Tongue (tissue), 2 donors: ENCODE results near the gene DENND1B. TPM values are rescaled to one million over a fixed set of nuclear protein-coding genes. Genes with fewer than 3 reads are reported as not detected.
A peak's percentile ranks its signal among the peaks of the same experiment; 100 is the strongest.
"Not testable (repeated sequence)": the region's sequence is repeated elsewhere in the genome, so short reads cannot be mapped to it uniquely, and the experiment has no call there.

Source experiments
- DNase-seq: peaks from one replicate; pipeline ENCODE4 v3.0.0-alpha.2; 2015
- total RNA-seq: library from RNA; depleted of rRNA; stranded (reverse); fragments of >200 nt; gene quantifications from one replicate; pipeline ENCODE4 v1.2.3, GENCODE V29; 2014

DENND1B gene
- total RNA-seq, 1 donor from 2014 or later: 26.4 TPM

DNA sequence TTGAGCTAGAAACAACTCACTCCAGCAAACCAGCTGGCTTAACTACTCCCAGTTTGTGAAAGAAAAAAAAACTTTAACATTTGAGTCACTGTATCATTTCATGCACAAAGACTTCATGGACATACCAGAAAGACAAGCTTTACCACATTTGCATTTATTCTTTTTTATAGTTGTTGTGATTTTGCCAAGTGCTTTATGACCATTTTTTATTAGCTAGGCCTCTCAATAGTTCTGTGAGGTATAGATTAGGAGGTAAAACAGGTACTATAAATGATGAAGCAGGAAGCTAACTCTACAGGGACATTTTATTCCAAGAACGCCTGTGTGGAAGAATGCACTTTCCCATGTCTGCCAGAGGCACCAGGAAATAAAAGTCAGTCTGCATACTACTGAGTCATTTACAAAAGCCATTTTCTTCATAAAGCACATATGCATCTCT is 8.2 kb upstream of the DENND1B start:
- no peak for DNase-seq

DNA sequence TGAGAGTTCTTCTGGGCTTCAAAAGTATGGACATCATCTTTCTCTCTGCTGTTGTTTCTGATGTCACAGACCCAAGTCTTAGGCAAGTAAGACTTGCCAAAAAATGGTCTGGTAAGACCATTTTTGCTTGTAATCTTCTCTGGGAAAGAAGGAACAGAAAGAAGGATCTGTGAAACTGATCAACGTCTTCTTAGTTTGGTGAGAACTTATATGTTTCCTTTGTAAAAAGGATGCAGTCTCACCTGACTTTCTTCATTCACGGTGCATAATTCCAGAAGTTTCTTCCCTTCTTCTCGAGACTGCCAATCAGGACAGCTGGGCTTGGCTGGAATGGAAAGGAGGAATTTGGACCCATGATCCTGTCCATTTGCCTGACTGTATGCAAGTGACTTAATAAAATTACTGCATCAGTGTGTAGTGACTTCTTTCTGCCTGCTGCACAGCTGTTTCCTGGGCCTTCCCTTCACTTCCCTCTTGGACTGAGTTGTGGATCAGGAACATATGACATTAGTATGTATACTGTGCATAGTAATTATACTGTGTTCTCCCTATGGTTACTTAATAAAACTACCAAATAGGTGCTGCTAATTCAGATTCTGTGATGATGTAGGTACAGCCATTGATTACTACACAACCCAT is 7.6 kb upstream of the DENND1B start:
- no peak for DNase-seq

DNA sequence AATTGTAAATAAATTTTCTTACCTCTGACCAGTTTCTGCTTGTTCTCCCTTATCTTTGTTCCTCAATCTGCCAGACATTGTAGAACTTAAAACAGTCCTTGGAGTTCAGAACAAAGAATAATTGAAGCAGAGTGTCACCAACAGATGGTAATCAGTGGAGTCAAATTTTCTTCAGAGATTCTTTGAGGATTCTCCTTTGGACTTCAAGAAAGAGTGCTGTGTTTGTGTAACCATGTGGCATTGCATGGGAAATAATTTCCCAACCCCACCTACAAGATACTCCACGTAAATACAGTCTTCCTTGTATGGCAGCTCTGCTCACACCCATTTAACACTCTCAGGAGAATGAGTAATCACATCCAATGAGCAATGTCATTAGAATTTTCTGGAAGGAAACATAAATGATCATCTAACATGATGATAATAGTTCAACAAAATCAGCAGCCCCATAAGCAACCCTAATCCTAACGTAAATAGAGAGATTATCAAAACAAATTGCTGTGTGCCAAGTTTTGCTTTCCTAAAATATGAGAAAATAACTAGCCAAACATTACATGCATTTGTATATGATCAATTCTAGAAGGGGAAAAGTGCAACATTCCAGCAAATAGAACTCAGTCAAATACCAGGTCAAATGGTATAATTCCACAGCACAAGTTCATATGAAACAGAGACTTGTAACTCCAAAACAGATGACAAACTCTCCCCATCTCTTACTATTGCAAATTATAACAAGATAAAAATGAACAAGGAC is 6.9 kb upstream of the DENND1B start:
- no peak for DNase-seq

DNA sequence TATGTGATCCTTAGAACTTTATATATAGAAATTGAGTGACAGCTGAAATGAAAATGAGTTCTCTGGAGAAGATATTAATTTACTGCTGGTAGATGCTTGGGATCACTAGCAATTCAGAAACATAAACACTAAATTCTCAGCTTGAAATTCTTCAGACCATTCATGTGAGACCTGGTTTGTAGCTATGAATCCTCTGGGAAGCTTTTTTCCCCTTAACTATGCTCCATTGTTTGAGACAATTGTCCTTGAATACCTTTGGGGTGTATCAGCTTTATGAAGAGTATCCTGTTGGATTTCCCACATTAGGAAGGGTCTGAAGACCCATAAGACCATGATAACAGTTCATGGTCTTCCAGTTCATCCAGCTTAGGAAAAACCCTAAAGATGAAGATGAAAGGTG is 4.6 kb upstream of the DENND1B start:
- DNase-seq: no peak

DNA sequence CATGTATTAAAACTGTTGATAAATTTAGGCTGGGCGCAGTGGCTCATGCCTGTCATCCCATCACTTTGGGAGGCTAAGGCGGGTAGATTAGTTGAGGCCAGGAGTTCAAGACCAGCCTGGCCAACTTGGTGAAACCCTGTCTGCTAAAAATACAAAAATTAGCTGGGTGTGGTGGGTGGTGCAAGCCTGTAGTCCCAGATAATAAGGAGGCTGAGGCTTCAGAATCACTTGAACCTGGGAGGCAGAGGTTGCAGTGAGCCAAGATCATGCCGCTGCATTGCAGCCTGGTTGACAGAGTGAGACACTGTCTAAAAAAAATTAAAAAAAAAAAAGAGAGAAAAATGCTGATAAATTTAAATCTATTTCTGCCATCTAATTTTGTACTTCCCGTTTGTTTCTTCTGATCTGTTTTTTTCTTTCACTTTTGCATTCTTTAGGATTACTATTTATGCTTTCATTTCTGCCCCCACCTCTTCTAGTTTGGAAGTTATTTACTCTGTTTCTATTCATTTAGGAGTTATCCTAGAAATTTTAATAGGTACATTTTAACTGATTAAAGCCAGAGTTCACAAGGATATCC is 3.2 kb upstream of the DENND1B start:
- DNase-seq: no peak

DNA sequence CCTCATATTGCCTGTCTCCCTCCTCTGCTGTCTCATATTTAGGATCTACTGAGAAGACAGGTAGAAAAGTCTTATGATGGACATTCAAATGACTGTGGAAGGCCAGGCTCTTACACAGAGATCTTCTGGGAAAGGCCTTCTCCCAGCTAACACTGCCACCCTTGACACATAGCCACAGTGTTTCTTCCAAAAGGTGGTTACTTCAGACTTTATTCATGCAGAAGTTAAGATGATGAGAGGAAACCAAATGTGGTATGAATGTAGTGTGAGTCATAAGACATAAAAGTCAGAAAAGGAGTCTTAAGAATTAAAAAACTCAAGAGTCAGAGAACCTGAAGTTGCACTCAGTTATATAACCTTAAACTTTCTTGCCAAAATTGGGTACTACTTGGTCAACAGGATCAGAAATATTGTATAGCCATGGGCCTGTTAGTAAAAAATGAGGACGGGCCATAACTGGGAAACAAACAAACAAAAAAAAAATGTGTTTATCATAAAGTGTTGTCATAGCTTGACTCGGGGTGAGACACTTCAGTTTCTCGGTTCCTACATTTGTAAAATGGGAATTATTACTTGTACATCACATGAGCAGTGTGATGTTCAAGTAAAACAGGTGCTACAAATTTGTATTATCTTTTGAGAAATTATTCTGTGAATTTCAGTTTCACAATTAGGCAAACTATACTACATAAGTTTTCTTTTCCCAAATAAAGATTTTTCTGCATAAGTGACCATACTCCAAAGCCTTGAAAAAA is 1.2 kb upstream of the DENND1B start:
- no peak for DNase-seq

DNA sequence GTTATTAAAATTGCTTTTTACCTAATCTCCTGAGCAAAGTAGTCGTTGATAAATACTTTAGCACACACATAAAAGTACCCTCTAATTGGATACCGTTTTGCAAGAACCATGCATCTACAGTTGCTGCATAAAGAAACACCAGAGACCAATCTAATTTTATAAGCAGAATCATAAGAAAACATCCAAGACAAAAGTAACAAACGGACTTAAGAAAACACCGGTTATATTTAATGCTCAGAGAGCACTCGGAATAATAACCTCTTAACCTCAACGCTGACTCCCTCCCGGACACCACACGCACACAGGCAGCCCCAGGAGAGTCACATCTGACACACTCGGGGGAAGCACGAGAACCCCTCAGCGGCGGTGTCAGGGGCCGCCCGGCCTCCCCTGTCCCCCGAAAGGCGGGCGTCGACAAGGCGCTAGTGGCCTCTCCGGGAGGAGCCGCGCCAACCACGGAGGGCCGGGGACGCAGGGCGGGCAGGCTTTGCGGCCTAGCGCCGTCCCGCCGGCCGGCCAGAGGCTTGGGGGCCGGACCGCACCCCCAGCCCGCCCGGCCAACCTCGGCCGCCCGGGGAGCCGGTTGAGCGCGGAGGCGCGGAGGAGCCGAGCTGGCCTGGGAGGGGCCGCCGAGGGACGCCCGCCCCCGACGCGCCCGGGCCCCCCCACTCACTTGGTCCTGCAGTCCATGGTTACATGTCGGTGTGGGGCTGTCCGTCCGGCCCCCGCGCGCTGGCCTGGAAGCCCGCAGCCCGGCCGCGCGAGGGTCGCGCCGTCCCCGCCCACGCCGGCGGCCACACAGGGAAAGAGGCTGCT is 606 bp downstream of the DENND1B start:
- DNase-seq: peak; percentile 62

DNA sequence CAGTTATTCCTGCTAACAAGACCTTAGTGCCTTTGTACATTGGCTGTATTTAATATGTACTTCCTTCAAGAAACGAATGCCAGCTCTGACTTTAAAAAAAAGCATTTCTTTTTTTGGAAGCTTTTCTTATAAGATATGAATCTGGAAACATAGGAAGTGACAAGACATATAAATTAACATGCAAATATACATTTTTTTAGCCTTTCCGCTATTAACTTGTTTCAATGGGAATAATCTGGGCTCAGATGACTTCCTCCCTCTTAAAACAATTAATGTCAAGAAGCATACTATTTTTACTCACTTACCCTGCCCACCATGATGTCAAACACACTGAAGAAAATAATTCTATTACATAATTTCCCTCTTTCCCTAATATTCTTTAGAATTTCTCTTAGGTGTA is 1.4 kb downstream of the DENND1B start:
- no peak for DNase-seq

DNA sequence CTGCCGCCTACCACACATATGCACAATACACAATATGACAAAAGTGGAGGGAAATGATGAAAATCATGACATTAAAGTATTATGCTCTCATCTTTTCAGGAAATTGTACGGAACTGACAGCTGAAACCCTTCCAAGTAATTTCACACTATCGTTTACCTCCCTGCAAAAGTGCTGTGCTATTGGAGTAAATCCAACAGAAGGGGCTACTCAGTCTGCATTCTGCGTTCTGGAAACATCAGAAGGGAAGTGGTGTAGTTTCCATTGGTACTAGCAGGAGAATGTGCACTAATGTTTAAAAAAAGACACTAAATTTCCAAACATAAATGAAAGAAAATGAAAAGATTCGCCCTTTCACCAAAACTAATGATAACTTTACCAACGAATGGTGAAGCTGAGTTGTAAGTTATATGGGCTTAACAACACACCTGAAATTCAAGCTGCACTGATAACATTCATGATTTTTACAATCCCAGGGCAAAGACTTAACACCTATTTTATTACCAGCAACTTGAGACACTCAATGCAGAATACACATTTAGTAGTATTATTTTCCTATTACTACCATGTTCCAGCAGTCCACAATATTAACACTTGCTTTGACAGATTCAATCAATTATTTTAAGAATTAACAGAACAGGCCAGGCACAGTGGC is 3.2 kb downstream of the DENND1B start:
- no peak for DNase-seq

DNA sequence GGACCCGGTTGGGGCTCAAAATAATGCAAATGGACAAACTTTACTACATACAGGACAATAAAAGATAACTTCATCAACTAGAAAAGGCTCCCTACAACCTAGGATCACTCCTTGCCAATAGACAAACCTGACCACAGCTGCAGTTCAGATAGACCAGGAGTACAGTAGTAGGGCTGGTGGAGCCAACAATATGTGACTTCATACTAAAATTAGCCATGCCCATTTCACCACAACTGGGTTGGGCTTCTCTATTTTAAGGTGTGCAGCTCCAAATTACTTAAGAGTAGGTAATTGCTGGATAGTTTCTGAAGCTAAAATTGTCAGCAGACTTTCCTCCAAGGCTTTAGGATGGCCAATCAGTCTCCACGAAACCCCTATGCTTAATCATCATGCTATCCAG is 3.9 kb downstream of the DENND1B start:
- no peak for DNase-seq

DNA sequence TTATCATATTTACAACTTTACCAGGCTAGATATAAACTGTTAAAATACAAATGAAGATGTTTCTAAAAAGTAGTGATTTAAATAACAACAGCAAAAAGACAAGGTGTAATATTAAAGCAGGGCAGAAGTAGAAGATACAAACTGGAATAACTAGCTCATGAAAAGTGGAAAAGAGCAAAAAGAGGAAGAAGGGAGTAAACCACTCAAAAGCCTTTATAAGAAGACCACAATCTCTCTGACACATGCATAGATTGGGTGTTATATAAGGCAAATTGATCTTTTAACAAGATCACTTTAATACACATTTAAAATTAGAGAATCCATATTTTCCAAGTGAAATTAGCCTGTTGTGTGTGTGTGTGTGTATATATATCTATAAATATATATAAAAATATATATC is 5.0 kb downstream of the DENND1B start:
- DNase-seq: no peak

DNA sequence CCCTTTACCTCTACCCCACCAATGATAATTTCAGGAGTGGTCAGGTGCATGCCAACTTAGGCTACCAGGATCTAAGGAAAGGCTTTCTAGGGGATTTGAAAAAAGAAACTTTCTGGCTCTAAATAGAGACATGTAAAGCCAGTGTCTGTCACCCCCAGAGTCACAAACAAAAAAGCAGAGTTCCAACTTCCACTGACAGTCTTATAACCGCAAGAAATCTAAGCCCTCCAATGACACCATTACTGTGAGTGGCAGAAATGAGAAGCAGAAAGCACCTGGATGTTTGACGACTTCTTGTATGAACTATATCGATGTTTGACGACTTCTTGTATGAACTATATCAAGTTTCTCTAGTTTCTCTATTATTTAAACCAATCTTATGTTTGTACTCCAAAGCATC is 6.0 kb downstream of the DENND1B start:
- DNase-seq: no peak

DNA sequence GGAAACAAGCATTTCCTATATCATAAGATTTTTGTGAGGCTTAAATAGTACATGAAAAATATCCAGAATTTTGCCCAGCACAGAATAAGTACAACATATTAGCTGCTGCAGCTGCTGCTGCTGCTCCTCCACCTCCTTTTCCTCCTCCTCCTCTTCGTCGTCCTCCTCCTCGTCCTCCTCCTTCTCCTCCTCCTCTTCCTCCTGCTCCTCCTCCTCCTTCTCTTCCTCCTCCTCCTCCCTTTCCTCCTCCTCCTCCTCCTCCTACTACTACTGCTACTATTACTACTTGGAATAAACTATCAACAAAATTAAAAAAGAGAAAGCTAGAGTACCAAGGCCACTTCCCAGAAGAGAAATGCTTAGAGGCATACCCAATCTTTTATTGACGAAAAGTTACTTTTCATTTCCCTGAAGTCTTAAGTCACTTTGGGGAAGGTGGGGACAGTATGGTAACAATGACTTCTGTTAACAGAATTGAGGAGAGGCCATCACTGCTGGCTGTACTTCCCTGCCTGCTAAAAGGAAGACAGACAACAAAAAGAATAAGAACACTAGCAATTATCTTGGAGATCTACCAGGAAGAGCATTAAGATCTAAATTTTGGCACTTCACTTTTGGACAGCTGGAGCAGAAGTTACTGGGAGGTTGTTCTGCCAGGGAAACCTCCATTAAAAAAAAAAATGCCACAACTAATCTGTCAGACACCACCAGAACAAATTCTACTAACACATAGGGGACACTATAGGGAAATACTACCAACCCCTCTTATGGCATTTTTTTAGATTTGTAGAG is 7.1 kb downstream of the DENND1B start:
- DNase-seq: peak; percentile 68

DNA sequence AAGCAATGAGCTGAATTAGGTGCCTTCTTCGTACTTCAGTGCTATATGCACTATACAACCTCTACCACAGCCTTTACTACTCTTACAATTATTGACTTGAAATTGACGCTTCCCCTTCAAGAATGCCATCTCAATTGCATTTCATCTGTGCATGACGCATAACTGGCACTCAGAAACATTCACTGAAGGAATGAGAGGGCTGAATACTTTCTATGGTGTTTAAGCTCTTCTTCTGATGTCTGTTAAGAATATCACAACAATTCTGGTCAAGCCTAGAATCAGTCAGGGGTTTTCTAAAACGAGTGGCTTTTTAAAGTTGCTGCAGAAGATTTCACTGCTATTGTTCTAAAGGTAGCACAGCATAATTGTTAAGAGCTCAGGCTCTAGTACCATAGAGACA is 11.5 kb downstream of the DENND1B start:
- DNase-seq: no peak

DNA sequence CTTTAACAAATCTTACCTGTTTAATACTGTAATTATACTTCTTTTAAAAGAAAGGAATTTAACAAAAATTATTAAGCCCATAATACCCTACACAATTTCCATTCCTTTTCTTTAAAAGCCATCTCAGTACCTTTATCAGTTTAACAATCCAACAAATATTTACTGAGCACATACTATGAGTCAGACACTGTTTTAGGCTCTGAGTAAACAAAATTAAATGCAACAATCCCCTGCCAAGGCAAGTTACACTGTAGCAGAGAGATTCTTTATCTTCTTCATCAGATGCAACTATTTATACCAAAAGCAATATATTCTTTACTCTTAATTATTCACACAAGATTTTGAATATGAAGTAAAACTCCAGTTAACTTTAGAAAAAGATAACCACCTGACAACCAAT is 12.0 kb downstream of the DENND1B start:
- DNase-seq: no peak

DNA sequence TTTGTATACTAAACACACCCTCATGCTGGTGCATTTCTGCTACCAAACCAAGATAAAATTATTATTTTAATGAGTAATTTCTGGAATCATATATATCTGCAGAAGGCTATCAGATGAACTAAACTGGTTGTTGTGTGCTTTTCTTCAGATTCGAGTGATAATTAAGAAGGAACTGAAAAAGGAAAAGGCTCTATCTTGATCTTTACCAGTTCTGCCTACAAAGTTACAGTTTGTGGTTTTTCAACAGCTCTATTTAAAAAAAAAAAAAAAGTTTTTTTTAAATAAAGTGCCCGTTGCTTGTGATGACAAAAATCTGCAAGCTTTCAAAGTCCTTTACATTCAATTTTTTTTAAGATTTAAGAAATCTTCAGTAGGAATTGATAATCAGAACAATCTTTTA is 13.6 kb downstream of the DENND1B start:
- no peak for DNase-seq

DNA sequence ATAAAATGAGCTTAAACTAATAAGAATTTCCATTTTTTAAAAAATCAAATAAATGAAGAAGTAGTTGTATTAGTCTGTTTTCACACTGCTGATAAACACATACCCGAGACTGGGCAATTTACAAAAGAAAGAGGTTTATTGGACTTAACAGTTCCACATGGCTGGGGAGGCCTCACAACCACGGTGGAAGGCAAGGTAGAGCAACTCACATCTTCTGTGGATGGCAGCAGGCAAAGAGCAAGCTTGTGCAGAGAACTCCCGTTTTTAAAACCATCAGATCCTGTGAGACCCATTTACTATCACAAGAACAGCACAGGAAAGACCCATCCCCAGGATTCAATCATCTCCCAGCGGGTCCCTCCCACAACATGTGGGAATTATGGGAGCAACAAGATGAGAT is 19.7 kb downstream of the DENND1B start:
- not testable (repeated sequence) for DNase-seq

DNA sequence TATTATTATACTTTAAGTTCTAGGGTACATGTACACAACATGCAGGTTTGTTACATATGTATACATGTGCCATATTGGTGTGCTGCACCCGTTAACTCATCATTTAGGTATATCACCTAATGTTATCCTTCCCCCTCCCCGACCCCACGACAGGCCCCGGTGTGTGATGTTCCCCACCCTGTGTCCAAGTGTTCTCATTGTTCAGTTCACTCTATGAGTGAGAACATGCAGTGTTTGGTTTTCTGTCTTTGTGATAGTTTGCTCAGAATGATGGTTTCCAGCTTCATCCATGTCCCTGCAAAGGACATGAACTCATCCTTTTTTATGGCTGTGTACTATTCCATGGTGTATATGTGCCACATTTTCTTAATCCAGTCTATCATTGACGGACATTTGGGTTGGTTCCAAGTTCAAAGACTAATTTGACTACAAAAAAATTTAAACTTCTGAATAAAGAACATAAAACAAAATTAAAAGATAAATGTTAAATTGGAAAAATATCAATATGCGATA is 22.6 kb downstream of the DENND1B start:
- DNase-seq: not testable (repeated sequence)

DNA sequence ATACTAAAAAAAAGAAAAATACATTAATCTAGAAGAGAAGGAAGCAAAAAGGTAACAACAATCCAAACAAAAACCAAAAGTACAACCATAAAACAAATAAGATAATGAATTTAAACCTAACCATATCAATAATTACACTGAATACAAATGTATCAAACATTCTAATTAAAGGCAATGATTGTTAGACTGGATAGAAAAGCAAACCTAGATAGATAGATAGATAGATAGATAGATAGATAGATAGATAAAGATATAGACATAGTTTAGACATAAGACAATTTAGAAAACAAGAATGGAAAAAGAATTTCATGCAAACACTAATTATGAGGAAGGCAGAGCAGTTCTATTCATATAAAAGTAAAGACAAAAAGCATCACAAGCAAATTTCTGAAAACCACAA is 24.9 kb downstream of the DENND1B start:
- no peak for DNase-seq

DNA sequence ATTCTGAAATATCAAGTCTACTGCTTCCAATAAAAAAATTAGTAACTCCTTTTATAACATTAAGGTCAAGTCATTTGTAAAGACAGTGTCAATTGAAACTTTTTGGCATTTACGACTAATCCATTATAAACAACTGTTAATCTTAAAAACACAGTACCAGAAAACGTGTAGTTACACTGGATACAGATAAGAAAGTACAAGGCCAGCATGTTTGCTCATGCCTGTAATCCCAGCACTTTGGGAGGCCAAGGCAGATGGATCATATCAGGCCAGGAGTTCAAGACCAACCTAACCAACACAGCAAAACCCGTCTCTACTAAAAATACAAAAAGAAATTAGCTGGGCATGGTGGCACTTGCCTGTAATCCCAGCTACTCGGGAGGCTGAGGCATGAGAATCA is 29.4 kb downstream of the DENND1B start:
- DNase-seq: no peak

DNA sequence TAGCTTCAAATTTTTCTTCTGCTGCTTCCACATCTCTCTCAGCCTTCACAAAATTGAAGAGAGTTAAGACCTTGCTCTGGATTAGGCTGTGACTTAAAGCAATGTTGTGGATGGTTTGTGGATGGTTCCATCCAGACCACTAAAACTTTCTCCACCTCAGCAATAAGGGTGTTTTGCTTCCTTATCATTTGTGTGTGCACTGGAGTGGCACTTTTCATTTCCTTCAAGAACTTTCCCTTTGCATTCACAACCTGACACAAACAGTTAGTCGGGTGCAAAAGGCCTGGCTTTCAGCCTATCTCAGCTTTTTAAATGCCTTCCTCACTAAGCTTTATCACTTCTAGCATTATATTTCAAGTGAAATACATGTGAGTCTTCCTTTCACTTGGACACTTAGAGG is 30.3 kb downstream of the DENND1B start:
- DNase-seq: no peak
